Activated effector memory CD4-positive, alpha-beta T cell treated with anti-CD3 and anti-CD28 coated beads, Interleukin-2, amount 50 U/mL, for 16 hours (primary cell): ENCODE results near the gene ZSCAN9.
A peak's percentile ranks its signal among the peaks of the same experiment; 100 is the strongest.

ENCODE experiments used
- DNase-seq: peaks from one replicate; pipeline ENCODE4 v3.0.0-alpha.2; 2020

Gene ZSCAN9

DNA sequence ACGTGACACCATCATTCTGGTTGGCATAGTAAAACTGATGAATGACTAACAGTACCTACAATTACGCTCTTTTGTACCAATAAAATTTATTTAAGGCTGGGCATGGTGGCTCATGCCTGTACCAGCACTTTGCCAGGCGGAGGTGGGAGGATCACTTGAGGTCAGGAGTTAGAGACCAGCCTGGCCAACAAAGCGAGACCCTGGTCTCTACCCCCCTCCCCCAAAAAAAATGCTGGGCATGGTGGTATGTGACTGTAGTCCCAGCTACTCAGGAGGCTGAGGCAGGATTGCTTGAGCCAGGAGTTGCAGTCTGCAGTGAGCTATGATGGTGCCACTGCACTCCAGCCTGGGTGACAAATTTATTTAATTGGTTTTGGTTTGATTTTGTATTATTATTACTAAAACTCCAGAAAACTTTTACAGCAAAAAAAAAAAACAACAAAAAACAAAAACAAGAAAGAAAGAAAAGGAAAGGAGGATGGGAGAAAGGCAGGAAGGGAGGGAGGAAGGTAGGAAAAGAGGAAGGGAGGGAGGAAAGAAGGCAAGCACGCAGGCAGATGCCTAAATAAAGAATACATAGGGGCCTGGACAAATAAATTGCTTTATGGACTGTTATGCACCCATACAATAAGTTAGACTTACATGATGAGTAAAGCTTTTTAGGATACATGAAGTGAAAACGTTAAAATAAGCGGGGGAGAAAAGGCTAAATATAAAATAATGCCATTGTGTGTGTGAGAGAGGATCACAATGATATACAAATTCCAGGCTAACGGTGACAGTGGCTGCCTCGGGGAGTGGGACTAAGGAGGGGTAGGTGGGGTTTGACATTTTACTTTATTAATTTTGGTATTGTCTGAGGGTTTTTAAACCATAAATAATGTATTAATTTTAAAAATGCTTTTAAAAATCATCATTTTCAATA, 682 bp upstream of the ZSCAN9 start:
- DNase-seq: no peak

DNA sequence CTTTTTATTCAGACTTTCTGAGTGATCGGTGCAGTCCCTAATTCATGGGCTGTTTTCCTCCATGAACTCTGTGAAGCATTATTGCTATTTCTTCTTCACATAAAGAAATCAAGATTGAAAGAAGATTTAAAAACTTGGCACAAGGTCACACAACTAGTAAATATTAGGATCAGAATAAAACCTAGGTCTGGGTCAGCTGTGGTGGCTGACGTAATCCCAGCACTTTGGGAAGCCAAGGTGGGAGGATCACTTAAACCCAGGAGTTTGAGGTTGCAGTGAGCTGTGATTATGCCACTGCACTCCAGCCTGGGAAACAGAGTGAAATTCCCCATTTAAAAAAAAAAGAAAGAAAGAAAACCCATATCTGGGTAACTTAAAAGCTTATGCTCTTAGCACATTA, 1.4 kb downstream of the ZSCAN9 start:
- DNase-seq: no peak

DNA sequence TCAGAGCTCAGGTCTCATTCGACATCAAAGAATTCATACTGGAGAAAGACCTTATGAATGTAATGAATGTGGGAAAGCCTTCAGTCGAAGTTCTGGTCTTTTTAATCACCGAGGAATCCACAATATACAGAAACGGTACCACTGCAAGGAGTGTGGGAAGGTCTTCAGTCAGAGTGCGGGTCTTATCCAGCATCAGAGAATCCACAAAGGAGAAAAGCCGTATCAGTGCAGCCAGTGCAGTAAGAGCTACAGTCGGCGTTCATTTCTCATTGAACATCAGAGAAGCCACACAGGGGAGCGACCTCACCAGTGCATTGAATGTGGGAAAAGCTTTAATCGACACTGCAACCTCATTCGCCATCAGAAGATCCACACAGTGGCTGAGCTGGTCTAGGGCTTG, 7.7 kb downstream of the ZSCAN9 start:
- no peak for DNase-seq

DNA sequence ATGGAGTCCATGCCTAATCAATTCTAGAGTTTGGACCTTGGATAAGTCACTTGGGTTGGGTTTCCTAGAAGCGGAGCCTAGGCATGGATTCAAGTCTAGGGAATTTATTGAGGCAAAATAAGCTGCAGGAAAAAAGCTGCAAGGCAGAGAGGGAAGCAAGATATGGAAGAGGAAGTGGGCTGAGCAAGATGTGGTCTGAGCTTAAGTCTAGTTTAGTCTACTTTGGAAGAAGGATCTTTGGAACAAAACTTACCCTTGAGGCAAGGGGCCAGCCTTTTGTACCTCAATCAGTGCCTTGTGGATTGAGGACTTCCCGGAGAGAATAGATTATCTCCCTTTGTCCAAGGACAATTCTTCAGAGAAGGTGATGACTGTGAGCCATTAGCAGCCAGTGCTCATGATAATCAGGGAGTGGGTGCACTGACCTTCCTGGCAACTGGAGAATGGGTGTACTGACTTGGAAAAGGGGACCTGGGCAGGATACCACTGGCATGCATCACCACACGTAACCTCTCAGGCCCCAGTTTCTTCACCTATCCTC, 10.9 kb downstream of the ZSCAN9 start:
- no peak for DNase-seq

DNA sequence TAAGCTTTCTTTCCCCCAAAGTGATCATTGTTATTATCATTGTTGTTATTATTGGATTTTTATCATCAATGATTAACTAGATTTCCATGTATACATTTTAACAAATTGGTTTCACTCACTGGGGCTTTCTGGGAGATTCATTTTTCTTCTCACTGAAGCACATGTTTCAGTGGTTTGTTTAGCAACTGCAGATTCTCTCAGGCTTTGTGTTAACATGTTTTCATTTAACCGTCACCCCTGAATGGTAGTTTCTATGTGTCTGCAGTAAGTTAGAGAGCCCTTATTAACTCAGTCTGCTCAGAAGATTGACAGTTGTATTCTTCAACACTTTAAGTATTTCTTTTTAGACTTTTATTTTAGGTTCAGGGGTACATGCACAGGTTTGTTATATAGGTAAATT, 14.6 kb downstream of the ZSCAN9 start:
- no peak for DNase-seq

DNA sequence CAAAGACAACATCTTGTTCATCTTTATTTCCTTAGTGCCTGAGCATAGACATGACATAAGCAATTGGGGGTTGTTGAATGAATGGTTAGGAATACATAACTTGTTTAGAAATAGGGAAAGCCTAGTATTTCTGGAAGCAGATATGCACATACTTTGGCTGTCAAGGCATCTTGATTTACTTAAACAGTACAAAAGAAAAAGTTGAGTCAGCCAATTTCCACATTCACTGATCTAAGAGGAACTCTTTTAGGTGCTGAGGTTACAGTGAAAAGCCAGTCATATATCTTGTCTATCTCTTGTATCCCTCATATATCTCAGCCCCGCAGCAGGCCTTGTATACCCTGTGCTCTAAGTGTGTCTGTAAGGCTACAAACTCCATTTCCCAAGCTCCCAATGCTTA, 15.4 kb downstream of the ZSCAN9 start:
- no peak for DNase-seq

DNA sequence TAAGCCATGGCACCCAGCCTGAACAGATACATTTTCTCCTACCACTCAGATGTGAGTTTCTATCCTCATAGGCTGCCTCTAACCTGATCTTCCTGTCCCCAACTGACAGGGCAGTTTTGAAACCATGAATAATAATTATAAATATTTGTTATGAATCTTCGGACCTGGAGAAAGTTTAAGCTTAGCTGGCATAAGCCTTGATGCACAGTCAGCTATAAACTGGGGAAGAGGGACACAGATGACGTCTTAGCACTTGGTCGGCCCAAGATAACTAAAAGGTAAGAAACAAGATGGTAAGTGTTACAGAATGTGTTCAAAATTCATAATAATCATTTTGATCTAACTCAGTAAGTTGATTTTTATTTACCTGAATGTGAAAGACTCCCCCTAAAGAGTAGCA, 18.9 kb downstream of the ZSCAN9 start:
- no peak for DNase-seq

DNA sequence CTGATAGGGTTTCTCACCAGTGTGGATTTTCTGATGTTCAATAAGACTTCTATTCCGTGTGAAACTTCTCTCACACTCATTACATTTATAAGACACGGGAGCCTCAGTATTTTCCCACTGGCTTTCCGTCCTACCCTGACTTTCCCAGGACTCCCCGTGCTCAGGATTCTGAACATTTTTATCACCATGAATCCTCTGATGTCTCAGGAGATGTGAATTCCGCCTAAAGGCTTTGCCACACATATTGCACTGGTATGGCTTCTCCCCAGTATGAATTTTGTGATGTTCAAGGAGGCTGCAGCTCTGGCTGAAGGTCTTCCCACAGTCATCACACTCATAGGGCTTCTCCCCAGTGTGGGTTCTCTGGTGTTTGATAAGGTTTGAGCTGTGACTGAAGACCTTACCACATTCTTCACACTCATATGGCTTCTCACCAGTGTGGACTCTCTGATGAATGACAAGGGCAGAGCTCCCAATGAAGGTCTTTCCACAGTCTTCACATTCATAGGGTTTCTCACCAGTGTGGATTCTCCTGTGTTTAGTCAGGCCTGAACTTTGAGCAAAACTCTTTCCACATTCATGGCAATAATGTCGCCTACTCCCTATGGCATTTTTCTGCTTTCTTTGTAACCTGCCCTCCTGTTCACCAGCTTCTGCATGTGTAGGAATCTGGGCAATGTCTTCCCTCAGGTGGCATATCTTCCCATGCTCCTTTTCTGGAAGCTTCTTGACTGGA, 20.3 kb downstream of the ZSCAN9 start:
- no peak for DNase-seq

DNA sequence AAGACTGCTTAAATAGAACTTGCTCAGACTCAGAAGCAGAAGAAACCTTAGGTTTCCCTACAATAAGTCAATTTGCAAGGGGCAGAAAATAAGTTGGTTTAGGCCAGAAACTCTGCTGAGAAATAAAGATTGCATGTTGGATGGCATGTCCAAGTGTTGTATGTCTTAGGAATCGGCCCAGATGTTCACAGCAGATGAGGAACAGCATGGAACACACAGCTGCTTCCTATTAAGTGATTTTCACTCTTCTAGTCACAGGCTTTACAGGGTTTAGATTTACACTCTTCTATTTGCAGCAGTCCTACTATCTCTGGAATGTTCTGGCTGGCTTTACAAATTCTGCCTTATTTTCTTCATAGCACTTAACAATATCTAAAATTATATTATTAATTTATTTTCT, 23.8 kb downstream of the ZSCAN9 start:
- DNase-seq: no peak

DNA sequence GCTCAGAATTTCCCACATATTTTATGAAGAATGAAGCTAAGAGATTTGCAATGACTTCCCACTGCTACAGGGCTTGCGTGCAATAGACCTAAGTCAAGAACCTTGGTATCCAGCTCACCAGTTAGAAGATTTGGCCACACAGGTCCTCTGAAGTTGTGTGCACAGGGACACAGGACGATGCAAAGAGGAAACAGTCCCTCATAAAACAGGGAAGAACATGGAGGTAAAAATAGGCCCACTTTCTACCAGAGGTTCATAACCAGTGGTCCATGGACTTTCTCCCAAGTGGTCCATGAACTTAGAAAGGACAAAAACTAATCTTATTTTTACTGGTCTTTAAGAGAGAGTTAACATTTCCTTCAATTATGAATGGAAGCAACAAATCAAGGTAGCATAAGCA, 25.7 kb downstream of the ZSCAN9 start:
- no peak for DNase-seq

DNA sequence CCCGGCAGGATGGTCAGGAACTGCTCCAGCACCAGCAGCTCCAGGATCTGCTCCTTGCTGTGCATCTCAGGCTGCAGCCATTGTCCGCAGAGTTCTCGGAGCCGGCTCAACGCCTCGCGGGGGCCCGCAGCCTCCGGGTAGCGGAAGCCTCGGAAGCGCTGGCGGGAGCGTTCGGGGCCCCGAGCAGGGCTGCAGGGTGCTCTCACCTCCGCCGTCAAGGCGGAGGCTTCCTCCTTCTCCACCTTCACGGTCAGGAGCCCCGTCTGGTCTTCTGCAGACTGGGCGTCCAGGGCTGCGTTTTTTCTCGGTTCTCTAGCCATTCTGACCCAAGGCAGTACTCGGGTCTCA, 26.6 kb downstream of the ZSCAN9 start:
- peak; percentile 72 for DNase-seq

DNA sequence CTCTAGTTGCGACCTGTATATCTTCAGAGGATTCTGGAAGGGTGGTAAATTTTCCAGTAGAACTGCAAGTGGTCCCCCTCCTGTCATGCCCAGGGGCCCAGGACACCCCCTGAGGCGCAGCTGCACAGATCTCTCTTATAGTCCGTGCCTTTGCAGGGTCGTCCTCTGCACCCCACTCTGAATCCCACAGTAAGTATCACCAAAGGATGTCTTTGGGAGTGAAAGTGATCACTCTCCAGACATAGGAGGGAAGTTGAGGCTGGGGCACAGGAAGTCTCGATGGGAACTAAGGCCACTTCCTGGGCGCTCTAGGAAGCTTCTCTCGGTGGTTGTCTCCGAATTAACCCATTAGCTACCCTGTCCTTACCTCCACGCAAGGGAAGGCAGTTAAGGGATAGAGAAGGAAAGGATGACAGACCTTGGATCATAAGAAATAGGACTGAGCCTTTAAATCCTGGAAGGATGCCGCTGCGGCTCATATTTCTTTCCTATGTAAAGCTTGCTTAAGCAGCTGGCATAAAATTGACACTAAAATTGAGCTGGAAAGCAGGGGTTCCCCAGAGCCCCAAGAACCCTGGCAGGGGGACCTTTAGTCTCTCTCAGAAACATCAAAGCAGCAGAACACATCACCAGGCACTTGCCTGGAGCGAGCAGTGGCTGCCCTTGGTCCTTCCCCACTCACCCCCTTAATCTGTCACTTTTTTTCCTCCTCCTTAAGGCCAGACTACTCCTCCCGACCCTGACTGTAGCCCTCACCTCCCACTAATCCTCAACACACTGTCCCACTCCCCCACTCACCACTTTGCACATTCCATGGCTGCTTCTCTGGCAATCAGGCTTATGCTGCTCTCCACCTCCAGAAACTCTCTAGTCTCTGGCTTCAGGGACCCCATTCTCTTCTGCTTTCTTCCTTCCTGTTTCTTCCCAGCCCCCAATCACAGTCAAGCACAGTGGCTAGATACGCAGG, 27.2 kb downstream of the ZSCAN9 start, which contains the start of gene ZKSCAN4:
Gene ZKSCAN4 (minus strand): TSS at position 261 of the 967 bp plus-strand sequence. CDS start 289 bp downstream, outside the sequence.
- DNase-seq: peak; percentile 90

DNA sequence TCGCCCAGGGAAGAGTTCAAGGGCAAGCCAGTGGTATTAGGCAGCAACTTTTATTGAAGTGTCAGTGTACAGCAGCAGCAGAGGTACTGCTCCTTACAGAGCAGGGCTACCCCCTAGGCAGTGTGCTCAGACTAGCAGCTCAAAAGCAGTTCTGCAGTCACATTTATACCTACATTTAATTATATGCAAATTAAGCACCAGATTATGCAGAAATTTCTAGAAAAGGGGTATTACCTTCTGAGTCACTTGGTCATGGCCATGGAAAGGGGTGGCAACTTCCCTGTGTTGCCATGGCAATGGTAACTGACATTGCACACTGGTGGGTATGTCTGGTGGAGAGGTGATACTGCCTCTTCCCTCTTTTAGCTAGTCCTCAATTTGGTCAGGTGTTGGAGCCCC, 29.0 kb downstream of the ZSCAN9 start:
- DNase-seq: no peak

DNA sequence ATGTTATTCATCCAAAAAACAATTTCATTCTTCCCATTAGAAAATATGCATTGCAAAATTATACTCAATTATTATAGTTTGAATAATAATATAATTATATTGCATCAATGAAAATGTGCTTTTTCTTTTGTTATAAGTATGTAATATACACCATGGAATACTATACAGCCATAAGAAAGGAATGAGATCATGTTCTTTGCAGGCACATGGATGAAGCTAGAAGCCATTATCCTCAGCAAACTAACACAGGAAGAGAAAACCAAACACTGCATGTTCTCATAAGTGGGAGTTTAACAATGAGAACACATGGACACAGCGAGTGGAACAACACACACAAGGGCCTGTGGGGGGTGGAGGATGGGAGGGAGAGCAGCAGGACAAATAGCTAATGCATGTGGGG, 32.0 kb downstream of the ZSCAN9 start:
- DNase-seq: no peak

DNA sequence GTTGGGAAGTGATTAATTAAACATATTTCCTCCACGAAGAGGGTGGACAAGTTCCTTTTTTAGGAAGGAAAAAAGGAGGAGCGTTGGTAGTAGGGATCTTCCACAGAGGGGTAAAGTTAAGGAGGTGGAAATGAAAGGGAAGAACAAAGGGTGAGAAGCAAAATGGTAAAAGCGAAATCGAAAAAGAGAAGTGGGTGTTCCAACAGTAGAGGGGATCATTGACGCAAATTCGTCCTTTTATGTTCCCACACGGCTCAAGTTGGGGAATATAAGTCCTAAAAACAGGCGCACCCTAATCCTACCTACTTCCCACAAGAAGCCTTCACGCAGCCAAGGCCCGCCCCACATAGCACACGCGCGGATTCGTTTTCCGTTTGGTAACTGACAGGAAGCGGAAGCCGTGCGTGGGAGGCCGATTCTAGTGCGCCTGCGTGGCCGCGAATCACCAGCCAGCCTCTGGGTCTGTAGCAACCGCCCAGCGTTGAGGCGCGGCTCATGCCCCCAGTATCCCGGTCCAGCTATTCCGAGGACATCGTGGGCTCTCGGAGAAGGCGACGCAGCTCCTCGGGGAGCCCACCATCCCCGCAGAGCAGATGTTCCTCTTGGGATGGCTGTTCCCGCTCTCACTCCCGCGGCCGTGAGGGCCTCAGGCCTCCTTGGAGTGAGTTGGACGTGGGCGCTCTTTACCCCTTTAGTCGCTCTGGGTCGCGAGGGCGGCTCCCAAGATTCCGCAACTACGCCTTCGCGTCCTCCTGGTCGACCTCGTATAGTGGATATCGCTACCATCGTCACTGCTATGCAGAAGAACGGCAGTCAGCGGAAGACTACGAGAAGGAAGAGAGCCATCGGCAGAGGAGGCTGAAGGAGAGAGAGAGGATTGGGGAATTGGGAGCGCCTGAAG, 34.1 kb downstream of the ZSCAN9 start, which contains the start of gene NKAPL:
Gene NKAPL (plus strand): TSS at position 421 of the 901 bp plus-strand sequence. CDS start 75 bp downstream, at position 496.
- DNase-seq: peak; percentile 79

DNA sequence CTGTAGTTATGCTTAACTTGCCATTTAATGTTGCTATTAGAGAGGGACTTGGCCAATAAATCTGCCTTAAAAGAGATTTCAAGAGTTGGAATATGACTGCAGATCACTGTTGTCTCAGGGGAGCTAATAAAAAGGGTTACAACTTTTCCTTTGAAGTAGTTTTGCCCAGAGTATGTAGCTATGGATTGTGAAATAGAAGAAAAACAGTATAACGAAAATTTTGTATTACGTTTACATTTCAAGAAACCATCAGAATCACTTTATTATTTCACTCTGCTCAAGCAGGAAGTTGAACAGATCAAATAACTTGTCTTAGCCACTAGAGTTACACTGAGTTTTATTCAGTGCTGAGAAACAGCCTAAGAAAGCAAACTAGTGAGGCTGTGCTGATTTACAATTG, 38.8 kb downstream of the ZSCAN9 start:
- DNase-seq: no peak

DNA sequence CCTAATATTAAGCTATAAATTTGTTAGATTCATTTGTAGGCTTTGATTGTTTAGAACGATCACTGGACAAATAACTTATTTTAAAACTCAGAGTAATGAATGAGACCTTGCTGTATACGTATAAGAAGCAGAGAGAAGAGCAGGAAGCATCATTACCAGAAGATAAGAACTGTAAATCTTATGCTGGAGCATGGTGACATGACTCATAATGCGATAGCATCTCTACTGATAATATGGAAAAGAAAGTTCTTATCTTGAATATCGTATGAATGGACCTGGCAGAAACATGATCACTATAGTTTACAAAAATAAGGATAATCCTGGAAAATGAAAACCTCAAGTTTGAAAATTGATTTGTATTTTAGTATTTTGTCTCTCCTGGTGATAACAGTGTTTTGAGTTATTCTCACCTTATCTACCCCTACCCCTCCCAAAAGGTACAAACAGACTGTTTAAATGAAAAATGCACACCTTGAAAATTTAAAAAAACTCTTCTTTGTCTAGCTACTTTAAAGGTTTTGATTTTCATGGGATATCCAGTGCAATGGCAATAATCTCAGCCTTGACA, 39.8 kb downstream of the ZSCAN9 start:
- DNase-seq: no peak

DNA sequence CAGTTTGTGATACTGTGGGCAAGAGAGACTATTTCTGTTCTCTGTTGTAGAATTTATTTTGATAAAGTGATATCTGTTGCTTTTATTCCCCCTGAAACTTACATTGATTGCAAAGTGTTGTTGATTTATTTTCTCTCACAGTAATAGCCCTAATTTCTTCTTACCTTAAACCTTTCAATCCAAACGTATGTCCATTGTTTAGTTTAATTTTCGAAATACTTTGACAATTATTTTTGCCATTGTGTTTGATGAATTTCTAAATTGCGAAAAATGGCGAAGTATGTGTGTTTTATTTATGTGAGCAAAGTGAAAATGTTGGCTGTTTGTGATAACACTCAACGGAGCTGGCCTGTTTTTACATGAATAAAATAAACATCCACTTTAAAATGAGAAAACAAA, 41.5 kb downstream of the ZSCAN9 start:
- DNase-seq: no peak

DNA sequence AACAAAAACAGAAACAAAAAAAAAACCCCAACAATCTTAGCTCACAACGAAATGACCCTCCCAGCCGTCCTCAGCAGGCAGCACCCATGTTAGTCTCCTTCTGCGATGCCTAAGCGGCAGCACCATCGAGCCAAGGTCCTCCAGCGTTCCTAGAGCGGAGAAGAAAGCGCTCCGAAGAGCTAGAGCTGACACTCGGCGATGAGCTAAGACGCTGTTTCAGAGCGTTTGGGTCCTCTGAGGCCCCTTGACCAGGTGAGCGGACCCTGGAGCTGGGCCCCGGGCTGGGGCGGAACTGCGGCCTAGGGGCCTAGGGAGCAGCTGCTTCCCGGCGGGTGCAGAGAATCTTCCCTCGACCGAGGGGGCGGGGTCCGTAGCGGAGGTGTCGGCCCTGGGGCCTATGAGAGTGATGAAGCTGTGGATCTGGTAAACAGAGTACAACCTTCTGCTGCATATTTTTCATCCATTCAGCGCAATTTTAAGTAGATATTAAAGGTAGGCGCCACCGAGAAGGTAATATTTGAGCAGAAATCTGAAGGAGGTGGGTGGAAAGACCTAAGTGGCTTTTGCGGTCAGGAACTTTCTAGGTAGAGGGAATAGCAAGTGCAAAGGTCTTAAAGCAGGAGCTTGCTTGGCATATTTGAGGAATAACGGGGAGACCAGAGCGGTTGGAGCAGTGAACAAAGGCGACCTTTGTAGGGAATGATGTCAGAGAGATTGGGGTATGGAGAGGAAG, 42.1 kb downstream of the ZSCAN9 start, which contains the start of gene ZSCAN26:
Gene ZSCAN26 (plus strand): TSS at position 182 of the 733 bp plus-strand sequence. CDS start 4,777 bp downstream, outside the sequence.
- DNase-seq: peak; percentile 94

DNA sequence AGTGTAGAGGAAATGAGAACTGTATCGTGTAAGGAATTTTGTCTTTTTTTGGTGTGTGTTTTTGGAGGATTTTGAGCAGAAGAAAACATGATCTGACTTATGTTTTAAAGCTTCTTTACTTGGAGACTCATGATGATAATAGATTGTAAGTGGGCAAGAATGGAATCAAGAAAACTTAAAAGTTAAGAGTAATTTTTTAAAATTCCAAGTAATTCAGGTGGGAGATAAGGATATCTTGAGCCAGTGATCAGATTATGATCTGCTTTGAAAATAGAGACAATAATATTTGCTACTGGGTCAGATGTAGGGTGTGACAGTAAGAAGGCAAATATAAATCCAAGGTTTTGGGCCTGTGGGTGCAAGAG, 42.6 kb downstream of the ZSCAN9 start:
- DNase-seq: no peak
